NCI-H446 treated with DMSO at 0.1 percent for 48 hours (cell line): ENCODE measurements around the gene WNT6.
"Not testable (repeated sequence)": the region's sequence is repeated elsewhere in the genome, so short reads cannot be mapped to it uniquely, and the experiment has no call there.

Experiments
- DNase-seq: peaks from one replicate; lab custom pipeline; 2025; lab: John Stamatoyannopoulos, UW

The WNT6 gene

DNA sequence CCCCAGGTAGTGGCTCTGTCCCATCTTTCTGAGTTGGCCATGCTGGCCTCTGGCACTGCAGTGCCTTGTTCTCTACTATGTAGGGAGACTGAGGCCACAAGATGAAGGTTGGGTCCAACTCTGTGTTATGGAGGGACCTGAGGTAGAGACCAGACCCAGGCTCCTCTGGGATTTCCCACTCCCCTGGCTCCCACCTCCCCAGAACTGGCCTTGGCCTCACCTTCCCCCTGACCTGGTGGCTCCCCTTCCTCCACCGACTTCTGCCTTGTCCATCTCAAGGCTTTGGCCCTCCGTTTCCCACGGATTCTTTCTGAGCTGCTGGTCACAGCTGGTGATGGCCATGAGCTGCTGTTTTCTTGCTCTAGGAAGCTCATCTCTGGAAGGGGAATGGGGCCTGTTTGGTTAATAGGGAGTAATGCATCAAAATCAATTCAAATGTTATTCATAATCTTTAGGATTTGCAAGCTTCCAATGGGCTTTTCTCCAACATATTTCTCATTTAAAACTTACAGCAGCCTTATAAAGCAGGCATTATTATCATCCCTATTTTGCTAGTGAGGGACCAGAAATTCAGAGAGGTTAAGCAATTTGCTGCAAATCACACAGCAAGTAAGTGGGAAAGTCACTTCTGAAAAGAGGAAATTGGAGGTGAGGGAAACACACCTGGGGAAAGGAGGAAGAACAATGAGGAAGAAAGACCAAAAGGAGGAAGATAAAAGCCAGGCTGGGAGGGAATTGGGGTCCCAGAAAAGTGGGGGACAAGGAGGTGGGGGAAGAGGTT is 28.9 kb upstream of the WNT6 start:
- DNase-seq = no peak

DNA sequence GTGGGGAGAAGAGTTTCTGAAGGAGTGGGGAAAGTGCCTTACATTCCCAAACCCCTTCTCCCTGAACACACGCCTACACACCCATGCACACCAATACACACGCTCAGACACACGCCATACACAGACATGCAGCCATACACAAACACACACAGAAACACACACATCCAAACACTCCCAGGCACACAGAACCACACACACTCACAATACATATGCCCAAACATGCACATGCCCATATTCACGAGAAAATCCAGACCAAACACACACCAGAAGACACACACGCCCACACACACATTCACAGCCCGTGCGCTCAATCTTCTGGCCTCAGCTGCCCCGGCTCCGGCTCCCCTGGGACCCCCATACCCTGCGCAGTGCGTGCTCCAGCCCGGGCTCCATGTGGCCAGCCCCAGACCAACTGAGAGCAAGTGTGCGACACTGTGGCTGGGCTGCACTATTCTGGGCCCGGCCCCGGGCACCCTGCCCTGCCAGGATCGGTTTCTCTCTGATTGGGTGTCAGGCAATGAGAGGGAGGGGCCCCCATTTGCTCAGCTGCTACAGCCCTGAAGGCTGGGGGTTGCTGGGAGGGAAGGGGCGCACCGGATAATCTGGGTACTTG is 28.1 kb upstream of the WNT6 start, which contains the start of gene PRKAG3:
Gene PRKAG3 (minus strand): TSS at position 426 of the 613 bp plus-strand sequence.
- no peak for DNase-seq

- DNase-seq = no peak
These were observed 27.5 kb upstream of the WNT6 start for GRCh38 chr2:218832081-218832480.

DNA sequence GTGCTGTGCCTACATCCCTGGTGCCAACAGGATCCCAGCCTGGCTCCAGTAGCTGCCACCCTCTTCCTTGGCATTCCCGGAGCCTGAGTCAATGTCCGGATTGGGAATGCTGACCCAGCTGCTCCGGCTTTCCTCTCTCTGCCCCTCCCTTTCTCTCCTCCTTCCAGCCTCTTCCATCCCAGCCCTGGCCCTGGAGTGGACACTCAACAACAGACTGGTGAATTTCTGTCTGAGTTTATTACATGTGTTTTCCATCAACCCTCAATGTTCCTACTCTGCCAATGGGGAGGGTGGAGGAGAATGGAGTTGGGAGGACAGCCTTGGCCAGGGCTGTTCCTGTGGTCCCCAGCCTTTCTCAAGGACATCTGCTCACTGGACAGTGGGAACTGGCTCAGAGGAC is 27.1 kb upstream of the WNT6 start:
- no peak for DNase-seq

DNA sequence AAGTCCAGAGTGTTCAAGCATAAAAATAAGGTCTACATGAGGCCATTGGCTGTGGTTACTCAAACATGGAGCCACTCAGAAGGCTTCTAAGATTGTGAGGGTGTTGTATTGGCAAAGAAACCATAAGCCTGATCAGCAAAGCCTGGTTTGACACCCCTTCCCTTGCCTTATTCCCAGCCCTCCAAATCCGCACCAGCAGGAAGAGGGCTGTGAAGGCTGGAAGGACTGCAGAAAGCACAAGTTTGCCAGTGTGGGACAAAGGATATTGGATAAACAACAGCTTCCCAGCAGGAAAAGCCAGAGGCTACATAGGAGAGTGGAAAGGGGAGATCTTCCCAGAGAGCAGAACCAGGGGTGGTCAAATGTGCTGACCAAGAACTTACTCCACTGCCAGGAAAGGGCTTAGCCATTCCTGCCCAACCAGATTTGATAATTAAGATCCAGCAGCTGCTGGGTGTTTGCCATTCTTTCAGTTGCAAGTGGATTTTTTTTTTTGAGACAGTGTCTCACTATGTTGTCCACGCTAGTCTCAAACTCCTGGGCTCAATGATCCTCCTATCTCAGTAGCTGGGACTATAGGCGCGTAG is 26.5 kb upstream of the WNT6 start:
- no peak for DNase-seq

- DNase-seq = no peak
These were observed 24.9 kb upstream of the WNT6 start for GRCh38 chr2:218834685-218835084.

- DNase-seq = no peak
These were observed 22.1 kb upstream of the WNT6 start for GRCh38 chr2:218837495-218837894.

GRCh38 chr2:218839430-218839829 is 20.2 kb upstream of the WNT6 start:
- DNase-seq = no peak

DNA sequence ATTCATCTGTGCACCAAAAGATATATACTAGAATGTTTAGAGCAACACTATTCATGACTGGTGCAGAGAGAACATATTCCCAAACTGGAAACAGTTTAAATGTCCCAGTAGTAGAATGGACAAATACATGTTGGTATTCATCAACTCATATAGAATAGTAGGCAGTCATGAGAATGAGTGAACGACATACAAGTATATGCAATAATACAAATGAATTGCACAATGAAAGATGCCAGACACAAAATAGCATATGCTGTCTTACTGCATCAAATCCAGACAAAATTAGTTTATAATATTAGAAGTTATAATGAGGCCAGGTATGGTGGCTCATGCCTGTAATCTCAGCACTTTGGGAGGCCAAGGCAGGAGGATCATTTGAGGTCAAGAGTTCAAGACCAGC is 19.7 kb upstream of the WNT6 start:
- DNase-seq = no peak

- DNase-seq = not testable (repeated sequence)
These were observed 15.3 kb upstream of the WNT6 start for GRCh38 chr2:218844334-218844733.

DNA sequence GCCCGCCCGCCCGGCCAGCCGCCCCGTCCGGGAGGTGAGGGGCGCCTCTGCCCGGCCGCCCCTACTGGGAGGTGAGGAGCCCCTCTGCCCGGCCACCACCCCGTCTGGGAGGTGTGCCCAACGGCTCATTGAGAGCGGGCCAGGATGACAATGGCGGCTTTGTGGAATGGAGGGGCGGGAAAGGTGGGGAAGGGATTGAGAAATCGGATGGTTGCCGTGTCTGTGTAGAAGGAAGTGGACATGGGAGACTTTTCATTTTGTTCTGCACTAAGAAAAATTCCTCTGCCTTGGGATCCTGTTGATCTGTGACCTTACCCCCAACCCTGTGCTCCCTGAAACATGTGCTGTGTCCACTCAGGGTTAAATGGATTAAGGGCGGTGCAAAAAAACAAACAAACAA is 12.6 kb upstream of the WNT6 start:
- DNase-seq = not testable (repeated sequence)

DNA sequence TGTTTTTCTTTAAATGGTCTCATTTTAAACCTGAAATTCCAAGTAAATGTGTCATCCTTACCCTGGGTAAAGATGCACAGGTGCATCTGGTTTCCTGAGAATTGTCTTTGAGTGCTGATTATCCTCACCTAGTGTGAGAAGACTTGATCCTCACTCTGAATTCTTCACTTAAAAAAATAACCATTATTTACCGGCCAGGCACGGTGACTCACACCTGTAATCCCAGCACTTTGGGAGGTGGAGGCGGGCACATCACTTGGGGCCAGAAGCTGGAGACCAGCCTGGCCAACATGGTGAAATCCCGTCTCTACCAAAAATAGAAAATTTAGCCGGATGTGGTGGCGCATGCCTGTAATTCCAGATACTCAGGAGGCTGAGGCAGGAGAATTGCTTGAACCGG is 9.9 kb upstream of the WNT6 start:
- no peak for DNase-seq

DNA sequence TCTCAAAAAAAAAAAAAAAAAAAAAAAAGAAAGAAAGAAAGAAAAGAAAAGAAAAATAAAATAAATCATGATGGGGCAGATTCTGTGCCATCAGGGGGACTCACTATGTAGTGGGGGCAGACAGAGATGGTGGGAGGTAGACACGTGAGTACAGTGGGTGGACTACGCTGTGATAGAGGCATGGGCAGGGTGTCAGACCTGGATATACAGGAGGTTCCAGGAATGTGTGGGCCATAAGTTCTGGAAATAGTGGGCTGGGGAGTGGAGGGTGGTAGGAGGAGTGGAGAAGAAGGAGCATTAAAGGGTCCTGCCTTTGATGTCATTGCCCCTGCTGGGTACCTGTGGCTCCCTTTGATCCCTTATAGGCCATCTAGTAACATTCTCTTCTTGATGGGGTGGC is 8.8 kb upstream of the WNT6 start:
- DNase-seq = no peak

DNA sequence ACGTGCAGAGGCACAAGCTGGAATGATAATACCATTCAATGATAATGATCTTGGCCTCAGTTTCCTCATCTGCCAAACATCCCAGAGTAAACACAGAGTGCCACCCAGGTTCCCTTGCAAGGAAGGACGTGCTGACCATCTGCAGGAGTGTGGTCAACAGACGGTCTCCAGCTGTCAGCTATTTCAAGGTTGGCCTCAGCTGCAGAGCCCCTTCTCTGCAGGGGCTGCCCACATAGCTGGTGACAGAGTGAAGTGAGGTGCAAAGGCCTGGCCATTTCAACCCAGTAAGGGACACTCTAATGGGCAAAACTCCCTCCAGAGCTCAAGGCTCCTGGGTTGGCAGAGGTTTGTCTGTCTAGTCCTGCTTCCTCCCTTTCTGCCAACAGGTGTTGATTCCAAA is 8.3 kb upstream of the WNT6 start:
- DNase-seq = no peak

GRCh38 chr2:218852911-218853667 is 6.5 kb upstream of the WNT6 start:
- DNase-seq = no peak

DNA sequence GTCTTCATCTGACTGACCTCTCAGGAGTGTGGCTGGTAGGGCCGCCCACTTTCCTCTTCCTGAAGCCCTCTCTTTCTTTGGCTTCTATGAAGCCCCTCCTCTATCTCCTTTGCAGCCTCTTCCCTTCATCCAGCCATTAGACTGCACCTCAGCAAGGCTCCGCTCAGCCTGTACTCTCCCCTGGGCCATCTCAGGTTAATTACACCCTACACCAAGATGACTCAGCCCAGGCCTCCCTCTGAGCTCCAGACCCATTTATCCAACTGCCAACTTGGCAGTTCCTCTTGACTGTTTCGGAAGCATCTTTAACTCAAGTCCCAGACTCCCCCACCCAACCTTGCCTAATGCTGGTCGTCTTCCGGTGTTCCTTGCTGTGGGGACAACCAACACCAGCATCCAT is 5.8 kb upstream of the WNT6 start:
- no peak for DNase-seq

- DNase-seq = no peak
These were observed 4.7 kb upstream of the WNT6 start for GRCh38 chr2:218854860-218855259.

GRCh38 chr2:218855305-218856166 is 4.1 kb upstream of the WNT6 start:
- no peak for DNase-seq

DNA sequence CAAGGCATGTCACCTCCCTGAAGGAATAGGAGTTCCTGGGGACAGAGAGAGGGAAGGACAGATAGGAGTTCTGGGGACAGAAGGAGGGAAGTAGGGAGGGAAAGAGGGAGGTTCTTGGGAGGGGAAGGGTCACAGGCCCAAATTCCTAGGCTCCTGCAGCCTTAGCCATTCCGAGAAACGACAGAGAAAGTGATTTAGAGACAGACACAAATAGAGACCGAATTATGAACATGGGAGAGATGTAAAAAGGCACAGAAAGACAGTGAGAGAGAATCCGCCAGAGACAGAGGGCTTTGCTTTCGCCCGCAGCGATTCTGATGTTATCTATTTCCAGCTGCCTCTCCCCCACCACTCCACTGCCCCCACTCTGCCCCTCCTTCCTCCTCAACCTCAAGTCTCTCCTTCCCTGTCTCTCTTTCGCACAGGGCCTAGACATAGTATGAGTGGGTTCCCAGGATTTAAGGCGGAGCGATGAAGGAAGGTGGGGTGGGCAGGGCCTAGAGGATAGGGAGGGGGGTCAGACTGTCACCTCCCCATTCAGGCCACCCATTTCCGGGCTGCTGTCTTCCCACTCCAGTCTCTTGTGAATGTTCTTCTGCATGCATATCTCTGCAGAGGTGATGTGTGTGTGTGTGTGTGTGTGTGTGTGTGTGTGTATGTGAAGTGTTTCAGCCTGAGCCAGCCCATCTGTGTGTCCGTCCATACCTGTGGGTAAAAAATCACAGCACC is 3.3 kb upstream of the WNT6 start:
- no peak for DNase-seq

GRCh38 chr2:218856896-218857243 is 2.7 kb upstream of the WNT6 start:
- no peak for DNase-seq
